Gastrocnemius medialis (tissue), 4 donors: ENCODE data around the gene PHLDB2. TPM values are rescaled to one million over a fixed set of nuclear protein-coding genes. Genes with fewer than 3 reads are reported as not detected.

Experiments
- ATAC-seq, 2 donors: fragments of 150-250 bp; one replicate each; pipeline ENCODE4 v1.9.1; 2016
- DNase-seq, 2 donors: peaks; one replicate each; pipeline ENCODE4 v3.0.0-alpha.2; 2019
- H3K27ac ChIP-seq, 4 donors: fragments of 200-600 bp; sonication (generic); 1 replicate in 1 of 4; 2 replicates in 3 of 4; pipeline ENCODE4 v1.5.1; 2016 to 2018; ENCODE audit warnings: mild to moderate bottlenecking in 2 of 4, moderate library complexity in 1 of 4
- H3K27me3 ChIP-seq, 3 donors: fragments of 200-600 bp; sonication (generic) in 2 of 3; 1 replicate in 1 of 3; 2 replicates in 2 of 3; pipeline versions ENCODE4 v1.5.1 to v1.6.0; 2016 to 2019; ENCODE audit warnings: mild to moderate bottlenecking in 1 of 3, moderate library complexity in 1 of 3
- H3K36me3 ChIP-seq, 2 donors: fragments of 200-600 bp; sonication (generic) in 1 of 2; one replicate each; pipeline ENCODE4 v1.5.1; 2017 to 2018
- H3K4me1 ChIP-seq, 2 donors: fragments of 200-600 bp; sonication (generic) in 1 of 2; one replicate each; pipeline ENCODE4 v1.5.1; 2016 to 2017; ENCODE audit warnings: mild to moderate bottlenecking in 2 of 2
- H3K4me3 ChIP-seq, 4 donors: fragments of 200-600 bp; sonication (generic) in 3 of 4; 1 replicate in 1 of 4; 2 replicates in 3 of 4; pipeline ENCODE4 v1.5.1; 2016 to 2019; ENCODE audit warnings: mild to moderate bottlenecking in 2 of 4
- H3K9me3 ChIP-seq, 3 donors: fragments of 200-600 bp; sonication (generic) in 2 of 3; 1 replicate in 1 of 3; 2 replicates in 2 of 3; pipeline ENCODE4 v1.5.1; 2016 to 2019
- CTCF ChIP-seq, 5 experiments: fragments of 450-650 bp in 3 of 5; fragments of 200-600 bp in 2 of 5; sonication (generic) in 2 of 5; IDR thresholded peaks in 4 of 5; conservative IDR thresholded peaks in 1 of 5; 1 replicate in 4 of 5; 2 replicates in 1 of 5; pipeline ENCODE4 v1.5.1; 2016 to 2019; ENCODE audit warnings: antibody characterized with exemption in 5 of 5, mild to moderate bottlenecking in 3 of 5, moderate library complexity in 3 of 5
- POLR2A ChIP-seq, 2 donors: fragments of 450-650 bp; IDR thresholded peaks; one replicate each; pipeline ENCODE4 v1.6.1; 2017; ENCODE audit warnings: antibody characterized with exemption in 2 of 2, mild to moderate bottlenecking in 2 of 2, moderate library complexity in 2 of 2
- in situ Hi-C, 4 donors: fragments of 200-750 bp; cut with MboI; loops; one replicate each; pipeline versions ENCODE4 v1.15.0 to v1.8.0; 2017; ENCODE audit warnings: low sequenced_read_pairs in 4 of 4
- intact Hi-C: fragments of 100-400 bp; cut with DNase I; formaldehyde crosslinking; loops from one replicate; pipeline ENCODE4 v1.15.1; 2023; ENCODE audit warnings: low total_unique reads
- total RNA-seq, 4 donors: library from RNA; depleted of rRNA; stranded (reverse); fragments of >200 nt; gene quantifications; one replicate each; pipeline versions ENCODE4 v1.1.0 to v1.2.3, GENCODE V29; 2016

Gene PHLDB2
- total RNA-seq, 4 donors from 2014 or later, result 3.0 to 7.2 (median 4.0) TPM

DNA sequence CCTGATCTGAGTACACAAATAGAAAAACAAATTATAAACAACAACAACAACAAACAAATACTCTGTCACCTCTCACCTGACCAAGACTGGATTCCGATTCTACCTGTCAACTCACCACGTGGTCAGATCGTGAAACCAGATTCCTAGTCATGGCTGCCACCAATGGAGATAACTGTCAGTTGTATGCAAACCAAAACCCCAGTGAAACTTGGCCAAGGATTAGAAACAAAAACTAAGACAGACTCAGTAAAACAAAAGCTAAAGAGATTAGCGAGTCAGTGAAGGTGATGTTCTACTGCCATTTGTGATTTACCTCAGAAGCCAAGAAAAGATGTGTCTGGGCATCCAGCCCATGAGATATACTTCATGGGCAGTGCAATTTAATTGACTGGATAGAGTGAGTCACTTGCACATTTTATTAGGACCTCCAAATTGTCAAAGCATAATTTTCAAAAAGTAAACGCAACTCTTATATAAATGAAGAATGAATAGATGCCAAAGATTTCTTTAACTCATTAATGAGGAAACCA, 31.1 kb downstream of the PHLDB2 start:
- Histone ChIP-seq H3K36me3 (no peaks in the 10 kb centered on the region), H3K27ac (no peak overlapping the region), H3K4me3 (no peak overlapping the region), H3K27me3 (no peaks in the 10 kb centered on the region), H3K9me3 (no peaks in the 10 kb centered on the region), H3K4me1 (no peaks in the 10 kb centered on the region)
- intact Hi-C loops, result no loop called here
- no peak for TF ChIP-seq CTCF (IDR thresholded peaks at IDR 0.05 in 4 of 5, conservative IDR thresholded peaks at IDR 0.05 in 1 of 5)
- TF ChIP-seq POLR2A (IDR thresholded peaks at IDR 0.05), result no peak
- DNase-seq (no peak), ATAC-seq (no peak)
- in situ Hi-C loops, result loop anchor here in 1 of 4 donors (10.0 kb wide), 1 partner anchor 75 kb away; no protein-coding TSS in a partner anchor

- Histone ChIP-seq H3K4me3 (no peak overlapping the region), H3K9me3 (no peaks in the 10 kb centered on the region), H3K27me3 (no peaks in the 10 kb centered on the region), H3K36me3 (no peaks in the 10 kb centered on the region), H3K4me1 (no peaks in the 10 kb centered on the region), H3K27ac (no peak overlapping the region)
- DNase-seq (no peak), ATAC-seq (no peak)
- intact Hi-C loops, result no loop called here
- in situ Hi-C loops, result loop anchor here in 1 of 4 donors (10.0 kb wide), 1 partner anchor 73 kb away; no protein-coding TSS in a partner anchor
- TF ChIP-seq CTCF (IDR thresholded peaks at IDR 0.05 in 4 of 5, conservative IDR thresholded peaks at IDR 0.05 in 1 of 5), result no peak
- no peak for TF ChIP-seq POLR2A (IDR thresholded peaks at IDR 0.05)
Measured at GRCh38 chr3:111892070-111892469, 33.0 kb downstream of the PHLDB2 start.

DNA sequence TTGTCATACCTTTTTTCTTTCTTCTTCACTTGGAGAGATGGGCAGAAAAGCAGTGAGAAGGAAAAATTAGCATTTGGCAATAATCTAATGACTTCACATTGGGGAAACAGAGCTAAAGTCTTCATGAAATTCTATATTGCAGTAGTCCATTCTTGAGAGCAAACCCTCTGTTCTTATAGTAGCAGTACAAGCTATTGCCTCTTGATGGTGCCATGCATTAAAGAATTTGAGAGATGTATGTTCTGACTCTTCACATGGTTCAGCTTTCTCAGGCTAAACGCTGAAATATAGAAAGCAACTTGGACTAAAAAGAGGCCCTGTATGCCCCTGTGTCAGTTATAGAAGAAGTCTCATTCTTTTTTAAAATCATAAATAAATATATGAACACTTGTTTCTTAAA, 36.0 kb downstream of the PHLDB2 start:
- no peaks in the 10 kb centered on the region for H3K27me3 ChIP-seq
- in situ Hi-C loops, result loop anchor here in 1 of 4 donors (10.0 kb wide), 1 partner anchor 70 kb away; no protein-coding TSS in a partner anchor
- H3K9me3 ChIP-seq, result no peaks in the 10 kb centered on the region
- no peaks in the 10 kb centered on the region for H3K36me3 ChIP-seq
- DNase-seq, result no peak
- H3K4me3 ChIP-seq, result no peak overlapping the region
- intact Hi-C loops, result loop anchor here (1.0 kb wide), 1 partner anchor 72 kb away; no protein-coding TSS in a partner anchor
- no peaks in the 10 kb centered on the region for H3K4me1 ChIP-seq
- H3K27ac ChIP-seq, result no peak overlapping the region
- TF ChIP-seq POLR2A (IDR thresholded peaks at IDR 0.05) (no peak), CTCF (IDR thresholded peaks at IDR 0.05 in 4 of 5, conservative IDR thresholded peaks at IDR 0.05 in 1 of 5) (peak in 4 of 5 experiments; percentile 24 to 53 (median 42))
- ATAC-seq, result peak; percentile 60 to 76

DNA sequence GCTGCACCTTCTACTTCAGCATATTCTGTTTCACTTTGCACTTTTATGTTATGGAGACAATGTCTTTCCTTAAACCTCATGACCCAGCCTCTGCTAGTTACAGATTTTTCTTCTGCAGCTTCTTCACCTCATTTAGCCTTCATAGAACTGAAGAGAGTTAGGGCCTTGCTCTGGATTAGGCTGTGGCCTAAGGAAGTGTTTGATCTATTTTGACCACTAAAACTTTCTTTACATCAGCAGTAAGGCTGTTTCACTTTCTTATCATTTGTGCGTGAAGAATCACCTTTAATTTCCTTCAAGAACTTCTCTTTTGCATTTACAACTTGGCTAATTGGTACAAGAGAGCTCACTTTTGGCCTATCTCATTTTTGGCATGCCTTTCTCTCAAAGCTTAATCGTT, 40.9 kb downstream of the PHLDB2 start:
- ATAC-seq, result no peak
- no peak overlapping the region for H3K27ac ChIP-seq
- intact Hi-C loops, result loop anchor here (5.0 kb wide), 1 partner anchor 38 kb away; no protein-coding TSS in a partner anchor

More for the DNA sequence above, 40.9 kb downstream of the PHLDB2 start:
- in situ Hi-C loops, result loop anchor here in 1 of 4 donors (10.0 kb wide), 1 partner anchor 65 kb away; no protein-coding TSS in a partner anchor
- Histone ChIP-seq H3K4me3 (no peak overlapping the region), H3K36me3 (no peaks in the 10 kb centered on the region), H3K9me3 (no peaks in the 10 kb centered on the region), H3K27me3 (no peaks in the 10 kb centered on the region), H3K4me1 (peaks cover 0 to 3% of the 10 kb centered on the region in 2 donors)
- DNase-seq, result no peak
- TF ChIP-seq POLR2A (IDR thresholded peaks at IDR 0.05), result no peak
- TF ChIP-seq CTCF (IDR thresholded peaks at IDR 0.05 in 4 of 5, conservative IDR thresholded peaks at IDR 0.05 in 1 of 5), result no peak
